HepG2 (cell line): ENCODE results near the gene INTS12. TPM values are rescaled to one million over a fixed set of nuclear protein-coding genes. Genes with fewer than 3 reads are reported as not detected.
A peak's percentile ranks its signal among the peaks of the same experiment; 100 is the strongest.

Experiments used
- EP300 ChIP-seq, 3 experiments: sonication (generic) in 1 of 3; formaldehyde crosslinking in 1 of 3; IDR thresholded peaks; 2 replicates each; pipeline versions ENCODE4 v1.5.1 to v1.6.1; 2011 to 2020; ENCODE audit warnings: low read depth in 2 of 3, low read length in 2 of 3, borderline replicate concordance in 1 of 3, improper control_type of control experiment in 1 of 3, mild to moderate bottlenecking in 1 of 3, missing genetic modification reagents in 1 of 3, moderate library complexity in 1 of 3
- FUBP1 ChIP-seq: sonication (generic); formaldehyde crosslinking; IDR thresholded peaks from 2 replicates; pipeline ENCODE4 v1.5.1; 2020; ENCODE audit warnings: missing genetic modification reagents, mild to moderate bottlenecking, borderline replicate concordance
- PRMT3 ChIP-seq: sonication (generic); formaldehyde crosslinking; IDR thresholded peaks from 2 replicates; pipeline ENCODE4 v1.8.1; 2022; ENCODE audit warnings: low read depth, mild to moderate bottlenecking, moderate library complexity, missing genetic modification reagents, borderline replicate concordance
- YEATS2 ChIP-seq: sonication (generic); formaldehyde crosslinking; IDR thresholded peaks from 2 replicates; pipeline ENCODE4 v1.4.0; 2020; ENCODE audit warnings: missing genetic modification reagents, borderline replicate concordance
- ZBTB8A ChIP-seq: sonication (generic); formaldehyde crosslinking; IDR thresholded peaks from 2 replicates; pipeline ENCODE4 v1.4.0; 2020; ENCODE audit warnings: mild to moderate bottlenecking, low read depth, missing genetic modification reagents, borderline replicate concordance
- ZNF446 ChIP-seq: sonication (generic); formaldehyde crosslinking; IDR thresholded peaks from 2 replicates; pipeline ENCODE4 v1.5.0; 2020; ENCODE audit warnings: mild to moderate bottlenecking, missing genetic modification reagents
- ZNF616 ChIP-seq: sonication (generic); formaldehyde crosslinking; IDR thresholded peaks from 2 replicates; pipeline ENCODE4 v1.5.0; 2020; ENCODE audit warnings: low read depth, mild to moderate bottlenecking, missing genetic modification reagents
- polyA plus RNA-seq, 8 experiments: library from polyadenylated mRNA; depleted of rRNA in 3 of 8; stranded (reverse) in 7 of 8; unstranded in 1 of 8; fragments of >200 nt; fragmentation: Illumina TruSeq in 4 of 8; extraction: Trizol in 4 of 8; gene quantifications; 2 replicates each; pipeline versions ENCODE4 v1.2.1 to v1.2.3, GENCODE V29; 2011 to 2016; ENCODE audit warnings: low read depth in 4 of 8, missing spikeins in 1 of 8, mixed read lengths in 1 of 8; ENCODE audit not compliant: insufficient read depth in 1 of 8
- total RNA-seq, 5 experiments: library from RNA; depleted of rRNA; stranded (reverse); fragments of >200 nt; fragmentation: Illumina TruSeq; extraction: Trizol; gene quantifications; 2 replicates each; pipeline ENCODE4 v1.2.3, GENCODE V29; 2016; ENCODE audit warnings: low read depth in 1 of 5
- TF ChIP-seq, protein P1 (sequence below): fragments of 450-650 bp; IDR thresholded peaks from 2 replicates; pipeline ENCODE4 v1.6.1; 2017; ENCODE audit warnings: mild to moderate bottlenecking
- TF ChIP-seq, protein P2 (sequence below): sonication (generic); formaldehyde crosslinking; IDR thresholded peaks from 2 replicates; pipeline ENCODE4 v1.5.0; 2020; ENCODE audit warnings: missing genetic modification reagents

INTS12 gene
- total and polyA plus RNA-seq, 2 of the 13 experiments (the other 11 are each of a cell fraction or from before 2014, with no cell fraction given): 20.2 to 21.1 TPM

- TF ChIP-seq YEATS2 (peak; percentile 99), PRMT3 (peak; percentile 97; the same call in 1 of the 2 replicates), ZNF616 (peak; percentile 86; the same call in 1 of the 2 replicates), FUBP1 (CRISPR knock-in tag) (peak; percentile 94), ZBTB8A (CRISPR knock-in tag) (no peak), ZNF446 (CRISPR knock-in tag) (no peak), EP300 (IDR thresholded peaks at IDR 0.05; ENCODE audit: low read depth in 2 of 2, low read length in 2 of 2) (peak; percentile 79 to 91; a peak in 3 of 4 replicates), EP300 (CRISPR knock-in tag; IDR thresholded peaks at IDR 0.05; ENCODE audit: borderline replicate concordance) (peak; percentile 68)
- TF ChIP-seq, protein P1, sequence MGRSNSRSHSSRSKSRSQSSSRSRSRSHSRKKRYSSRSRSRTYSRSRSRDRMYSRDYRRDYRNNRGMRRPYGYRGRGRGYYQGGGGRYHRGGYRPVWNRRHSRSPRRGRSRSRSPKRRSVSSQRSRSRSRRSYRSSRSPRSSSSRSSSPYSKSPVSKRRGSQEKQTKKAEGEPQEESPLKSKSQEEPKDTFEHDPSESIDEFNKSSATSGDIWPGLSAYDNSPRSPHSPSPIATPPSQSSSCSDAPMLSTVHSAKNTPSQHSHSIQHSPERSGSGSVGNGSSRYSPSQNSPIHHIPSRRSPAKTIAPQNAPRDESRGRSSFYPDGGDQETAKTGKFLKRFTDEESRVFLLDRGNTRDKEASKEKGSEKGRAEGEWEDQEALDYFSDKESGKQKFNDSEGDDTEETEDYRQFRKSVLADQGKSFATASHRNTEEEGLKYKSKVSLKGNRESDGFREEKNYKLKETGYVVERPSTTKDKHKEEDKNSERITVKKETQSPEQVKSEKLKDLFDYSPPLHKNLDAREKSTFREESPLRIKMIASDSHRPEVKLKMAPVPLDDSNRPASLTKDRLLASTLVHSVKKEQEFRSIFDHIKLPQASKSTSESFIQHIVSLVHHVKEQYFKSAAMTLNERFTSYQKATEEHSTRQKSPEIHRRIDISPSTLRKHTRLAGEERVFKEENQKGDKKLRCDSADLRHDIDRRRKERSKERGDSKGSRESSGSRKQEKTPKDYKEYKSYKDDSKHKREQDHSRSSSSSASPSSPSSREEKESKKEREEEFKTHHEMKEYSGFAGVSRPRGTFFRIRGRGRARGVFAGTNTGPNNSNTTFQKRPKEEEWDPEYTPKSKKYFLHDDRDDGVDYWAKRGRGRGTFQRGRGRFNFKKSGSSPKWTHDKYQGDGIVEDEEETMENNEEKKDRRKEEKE: no peak
- TF ChIP-seq, protein P2, sequence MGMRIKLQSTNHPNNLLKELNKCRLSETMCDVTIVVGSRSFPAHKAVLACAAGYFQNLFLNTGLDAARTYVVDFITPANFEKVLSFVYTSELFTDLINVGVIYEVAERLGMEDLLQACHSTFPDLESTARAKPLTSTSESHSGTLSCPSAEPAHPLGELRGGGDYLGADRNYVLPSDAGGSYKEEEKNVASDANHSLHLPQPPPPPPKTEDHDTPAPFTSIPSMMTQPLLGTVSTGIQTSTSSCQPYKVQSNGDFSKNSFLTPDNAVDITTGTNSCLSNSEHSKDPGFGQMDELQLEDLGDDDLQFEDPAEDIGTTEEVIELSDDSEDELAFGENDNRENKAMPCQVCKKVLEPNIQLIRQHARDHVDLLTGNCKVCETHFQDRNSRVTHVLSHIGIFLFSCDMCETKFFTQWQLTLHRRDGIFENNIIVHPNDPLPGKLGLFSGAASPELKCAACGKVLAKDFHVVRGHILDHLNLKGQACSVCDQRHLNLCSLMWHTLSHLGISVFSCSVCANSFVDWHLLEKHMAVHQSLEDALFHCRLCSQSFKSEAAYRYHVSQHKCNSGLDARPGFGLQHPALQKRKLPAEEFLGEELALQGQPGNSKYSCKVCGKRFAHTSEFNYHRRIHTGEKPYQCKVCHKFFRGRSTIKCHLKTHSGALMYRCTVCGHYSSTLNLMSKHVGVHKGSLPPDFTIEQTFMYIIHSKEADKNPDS (CRISPR knock-in tag): peak; percentile 45; the same call in 1 of the 2 replicates
These were observed at the start of gene INTS12, which contains the start of gene GSTCD (continued) for GRCh38 chr4:105708181-105709080.
